GM21423 (cell line): ENCODE measurements around the gene CAPNS1.
"Not testable (repeated sequence)": the region's sequence is repeated elsewhere in the genome, so short reads cannot be mapped to it uniquely, and the experiment has no call there.

Experiments used
- ATAC-seq: cut with Tn5 transposase; IDR thresholded peaks from one replicate; pipeline ENCODE4 v1.9.1; 2021; ENCODE audit warnings: mild to moderate bottlenecking, moderate library complexity; ENCODE audit not compliant: unreplicated experiment

CAPNS1 gene

DNA sequence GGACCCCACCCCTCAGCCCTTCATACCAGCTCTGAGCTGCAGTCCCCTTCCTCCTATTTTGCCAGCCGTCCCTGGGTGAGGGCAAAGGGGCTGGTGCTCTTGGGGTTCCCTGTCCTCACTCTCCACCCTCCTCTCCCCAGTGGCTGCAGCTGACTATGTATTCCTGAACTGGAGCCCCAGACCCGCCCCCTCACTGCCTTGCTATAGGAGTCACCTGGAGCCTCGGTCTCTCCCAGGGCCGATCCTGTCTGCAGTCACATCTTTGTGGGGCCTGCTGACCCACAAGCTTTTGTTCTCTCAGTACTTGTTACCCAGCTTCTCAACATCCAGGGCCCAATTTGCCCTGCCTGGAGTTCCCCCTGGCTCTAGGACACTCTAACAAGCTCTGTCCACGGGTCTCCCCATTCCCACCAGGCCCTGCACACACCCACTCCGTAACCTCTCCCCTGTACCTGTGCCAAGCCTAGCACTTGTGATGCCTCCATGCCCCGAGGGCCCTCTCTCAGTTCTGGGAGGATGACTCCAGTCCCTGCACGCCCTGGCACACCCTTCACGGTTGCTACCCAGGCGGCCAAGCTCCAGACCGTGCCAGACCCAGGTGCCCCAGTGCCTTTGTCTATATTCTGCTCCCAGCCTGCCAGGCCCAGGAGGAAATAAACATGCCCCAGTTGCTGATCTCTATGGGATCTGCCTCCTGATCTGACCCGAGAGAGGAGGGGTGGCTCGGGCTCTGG lies 10.0 kb downstream of the CAPNS1 start:
- no peak for ATAC-seq

DNA sequence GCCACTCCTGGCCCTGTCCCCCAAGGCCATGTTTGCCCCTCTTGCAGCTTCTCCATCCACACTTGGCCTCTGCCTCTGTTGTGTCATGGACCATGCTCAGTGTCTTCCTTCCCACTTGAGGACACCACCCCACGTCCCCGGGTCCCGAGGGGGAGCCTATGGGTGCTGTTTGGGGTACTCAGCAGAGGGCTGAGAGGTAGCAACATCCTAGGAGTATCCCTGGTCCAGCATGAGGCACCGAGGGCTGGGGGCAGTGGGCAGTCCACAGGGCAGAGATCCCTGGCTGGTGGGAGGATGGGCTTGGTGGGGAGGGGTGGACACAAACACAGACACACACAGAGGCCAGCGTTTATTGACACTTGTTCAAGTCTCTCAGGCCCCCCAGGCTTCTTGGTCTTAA lies 10.7 kb downstream of the CAPNS1 start:
- ATAC-seq = no peak

DNA sequence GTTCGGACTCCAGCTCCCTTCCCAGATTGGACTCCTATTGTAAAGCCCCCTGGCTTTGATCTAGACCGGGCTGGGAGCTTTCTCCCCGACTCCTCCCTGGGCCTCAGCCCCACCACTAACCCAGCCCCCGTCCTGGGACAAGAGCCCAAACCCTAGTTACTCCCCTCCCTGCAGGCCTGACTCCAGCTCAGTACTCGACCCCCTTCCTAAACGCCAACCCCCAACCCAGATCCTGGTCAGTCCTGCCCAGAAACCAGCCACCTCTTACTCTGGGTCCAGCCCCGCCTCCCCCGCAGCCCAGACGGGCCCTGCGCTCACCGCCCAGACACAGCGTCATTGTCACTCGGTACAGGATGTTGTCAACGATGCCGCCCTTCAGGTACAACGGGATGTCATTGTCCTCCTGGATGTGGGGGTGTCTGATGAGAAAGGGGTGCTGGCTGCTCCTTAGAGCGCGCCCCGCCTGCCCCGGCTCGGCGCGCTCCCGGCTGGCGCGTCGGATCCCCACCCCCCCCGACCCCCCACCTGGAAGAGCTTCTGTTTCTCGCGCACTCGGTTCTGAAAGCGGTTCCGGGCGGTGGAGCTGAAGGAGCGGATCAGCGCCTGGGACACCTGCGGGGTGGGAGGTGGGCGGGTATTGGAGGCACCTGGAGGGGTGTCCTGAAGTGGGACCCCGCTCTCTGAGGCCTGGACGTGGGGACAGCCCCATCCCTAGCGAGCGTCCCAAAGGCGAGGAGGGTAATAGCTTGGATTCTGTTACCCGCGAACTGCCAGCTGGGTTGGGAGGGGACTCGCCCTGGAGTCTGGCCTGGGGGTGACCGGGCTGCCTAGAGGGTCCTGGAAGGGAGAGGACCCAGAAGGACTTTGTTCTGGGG lies 11.5 kb downstream of the CAPNS1 start:
- no peak for ATAC-seq

DNA sequence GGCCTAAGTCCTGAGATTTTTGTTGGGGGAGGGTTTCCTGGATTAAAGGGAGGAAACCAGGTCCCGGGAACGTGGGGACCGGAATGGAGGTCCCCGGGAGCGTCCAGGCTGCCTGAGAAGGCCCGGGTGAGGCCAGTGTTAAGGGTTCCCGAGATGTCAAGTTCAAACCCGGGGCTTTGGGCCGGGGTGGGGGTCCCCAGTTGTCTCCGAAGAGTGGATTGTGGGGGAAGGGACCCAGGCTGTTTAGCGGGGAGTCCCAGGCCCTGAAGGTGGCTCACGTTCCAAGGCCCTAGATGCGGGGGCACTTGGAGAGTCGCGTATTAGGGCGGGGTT lies 12.1 kb downstream of the CAPNS1 start:
- ATAC-seq = no peak

DNA sequence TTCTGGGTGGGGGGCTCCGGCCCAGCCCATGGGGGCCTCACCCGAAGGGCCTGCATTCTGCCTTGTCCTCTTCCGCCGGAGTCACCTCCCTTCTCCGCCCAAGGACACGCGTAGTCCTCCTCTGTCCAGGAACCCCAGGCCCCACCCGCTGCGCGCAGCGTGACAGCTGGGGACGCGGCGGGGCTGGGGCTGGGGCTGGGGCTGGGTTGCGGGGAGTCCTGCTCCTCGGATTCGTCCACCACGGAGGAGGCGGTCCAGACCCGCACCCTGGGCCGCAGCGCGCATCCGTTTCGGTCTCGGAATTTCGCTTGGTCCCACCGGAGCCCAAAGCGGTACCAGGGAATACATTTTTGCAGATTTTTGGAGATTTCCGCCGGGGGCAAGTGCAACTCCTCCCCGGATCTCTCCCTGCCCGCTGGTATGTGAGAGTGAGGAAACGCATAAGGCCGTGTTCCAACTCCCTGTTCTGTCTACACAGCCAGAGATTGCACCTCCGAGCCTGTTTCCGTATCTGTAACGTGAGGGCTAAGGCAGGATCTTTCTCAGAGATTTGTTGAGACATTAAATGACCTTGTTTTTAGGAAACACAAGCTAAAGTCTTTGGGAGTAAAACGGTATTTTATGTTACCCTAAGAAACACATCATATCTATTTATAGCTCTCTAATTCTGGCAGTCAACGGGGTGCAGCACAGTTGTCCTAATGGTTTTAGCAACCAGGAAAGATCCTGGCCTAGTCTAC lies 12.7 kb downstream of the CAPNS1 start, which contains the start of gene COX7A1:
COX7A1 (minus strand) TSS at position 96 of the 740 bp plus-strand sequence; CDS start at position 56, 40 bp downstream.
- no peak for ATAC-seq

DNA sequence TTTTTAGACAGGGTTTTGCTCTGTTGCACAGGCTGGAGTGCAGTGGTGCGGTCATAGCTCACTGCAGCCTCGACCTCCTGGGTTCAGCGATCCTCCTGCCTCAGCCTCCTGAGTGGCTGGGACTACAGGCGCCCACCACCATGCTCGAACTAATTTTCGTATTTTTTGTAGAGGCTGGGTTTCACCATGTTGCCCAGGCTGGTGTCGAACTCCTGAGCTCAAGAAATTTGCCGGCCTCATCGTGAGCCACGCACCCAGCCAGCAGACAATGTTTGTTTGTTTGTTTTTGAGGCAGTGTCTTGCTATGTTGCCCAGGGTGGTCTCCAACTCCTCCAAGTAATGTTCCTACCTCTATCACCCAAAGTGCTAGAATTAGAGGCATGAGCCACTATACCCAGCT lies 13.3 kb downstream of the CAPNS1 start:
- ATAC-seq = no peak

DNA sequence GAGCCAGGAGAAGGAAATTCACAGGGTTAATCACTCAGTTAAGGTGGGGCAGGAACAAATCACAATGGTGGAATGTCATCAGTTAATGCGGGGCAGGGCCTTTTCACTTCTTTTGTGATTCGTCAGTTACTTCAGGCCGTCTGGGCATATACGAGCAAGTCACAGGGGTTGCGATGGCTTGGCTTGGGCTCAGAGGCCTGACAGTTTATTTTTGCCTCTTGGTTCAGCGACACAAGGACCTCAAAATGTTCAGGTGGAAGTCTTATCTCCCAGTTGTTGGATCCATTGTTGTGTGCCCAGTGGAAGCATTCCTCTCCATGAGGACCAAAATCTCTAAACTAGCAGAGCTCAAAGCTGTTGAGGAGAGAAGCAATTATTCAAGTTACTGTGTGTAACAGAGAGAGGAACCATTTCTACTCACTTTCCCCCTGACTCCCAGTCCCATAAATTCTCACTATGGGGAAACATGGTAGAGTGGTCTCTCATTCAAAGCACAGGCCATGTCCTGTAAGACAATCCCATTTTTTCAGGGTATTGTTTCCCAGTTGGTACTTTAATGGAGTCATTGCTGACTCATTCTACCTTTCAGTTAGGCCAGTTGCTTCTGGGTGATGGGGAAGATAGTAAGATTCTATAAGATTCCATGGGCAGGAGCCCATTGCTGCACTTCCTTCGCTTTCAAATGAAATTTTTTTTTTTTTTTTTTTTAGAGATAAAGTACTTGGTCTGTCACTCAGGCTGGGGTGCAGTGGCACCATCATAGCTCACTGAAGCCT lies 21.1 kb downstream of the CAPNS1 start:
- no peak for ATAC-seq

DNA sequence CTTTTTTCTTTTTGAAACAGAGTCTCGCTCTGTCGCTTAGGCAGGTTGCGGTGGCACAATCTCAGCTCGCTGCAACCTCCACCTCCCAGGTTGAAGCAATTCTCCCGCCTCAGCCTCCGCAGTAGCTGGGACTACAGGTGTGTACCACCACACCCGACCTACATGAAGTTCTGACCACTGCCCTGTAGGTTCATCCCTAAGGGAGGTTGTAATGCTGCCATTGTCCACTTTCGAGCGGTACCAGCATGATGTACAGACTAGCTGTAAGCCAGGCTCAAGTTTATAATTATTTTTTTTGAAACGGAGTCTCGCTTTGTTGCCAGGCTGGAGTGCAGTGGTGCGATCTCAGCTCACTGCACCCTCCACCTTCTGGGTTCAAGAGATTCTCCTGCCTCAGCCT lies 23.9 kb downstream of the CAPNS1 start:
- no peak for ATAC-seq

DNA sequence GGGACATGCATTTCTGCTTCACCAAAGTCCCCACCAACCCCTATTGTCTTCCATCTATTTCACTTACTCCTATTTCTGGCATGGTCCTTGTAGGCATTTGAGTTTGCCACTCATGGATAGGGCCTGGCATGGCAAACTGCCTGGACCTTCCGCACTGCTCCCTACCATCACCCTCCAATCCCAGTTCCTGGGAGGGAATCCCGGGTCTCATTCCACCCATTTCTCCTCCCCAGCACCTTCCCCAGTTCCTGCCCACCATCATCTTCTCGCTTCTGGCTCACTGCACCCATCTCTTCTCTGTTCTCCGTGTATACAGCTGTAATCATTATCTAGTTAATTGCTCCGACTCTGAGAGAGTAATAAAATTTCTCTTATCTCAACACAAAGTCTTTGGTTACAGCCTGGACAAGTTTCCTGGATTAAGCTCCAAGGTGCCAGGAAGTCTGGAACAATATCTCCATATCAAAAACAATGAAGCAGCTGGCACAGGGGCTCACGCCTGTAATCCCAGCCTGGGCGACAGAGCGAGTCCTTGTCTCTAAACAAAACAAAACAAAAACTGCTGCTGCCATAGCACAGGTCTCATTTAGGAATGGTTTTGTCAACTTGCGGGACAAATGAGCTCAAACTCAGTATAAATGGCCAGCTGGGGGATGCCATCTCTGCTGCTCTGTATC lies 29.4 kb downstream of the CAPNS1 start:
- ATAC-seq = no peak

DNA sequence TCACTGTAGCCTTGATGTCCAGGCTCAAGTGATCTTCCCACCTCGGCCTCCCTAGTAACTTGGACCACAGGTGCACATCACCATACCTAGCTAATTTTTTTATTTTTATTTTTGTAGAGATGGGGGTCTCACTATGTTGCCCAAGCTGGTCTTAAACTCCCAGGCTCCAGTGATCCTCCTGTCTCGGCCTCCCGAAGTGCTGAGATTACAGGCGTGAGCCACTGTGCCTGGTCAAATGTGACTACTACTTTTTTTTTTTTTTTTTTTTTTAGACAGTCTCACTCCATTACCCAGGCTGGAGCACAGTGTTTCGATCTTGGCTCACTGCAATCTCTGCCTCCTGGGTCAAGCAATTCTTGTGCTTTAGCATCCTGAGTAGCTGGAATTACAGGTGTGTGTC lies 33.0 kb downstream of the CAPNS1 start:
- no peak for ATAC-seq

DNA sequence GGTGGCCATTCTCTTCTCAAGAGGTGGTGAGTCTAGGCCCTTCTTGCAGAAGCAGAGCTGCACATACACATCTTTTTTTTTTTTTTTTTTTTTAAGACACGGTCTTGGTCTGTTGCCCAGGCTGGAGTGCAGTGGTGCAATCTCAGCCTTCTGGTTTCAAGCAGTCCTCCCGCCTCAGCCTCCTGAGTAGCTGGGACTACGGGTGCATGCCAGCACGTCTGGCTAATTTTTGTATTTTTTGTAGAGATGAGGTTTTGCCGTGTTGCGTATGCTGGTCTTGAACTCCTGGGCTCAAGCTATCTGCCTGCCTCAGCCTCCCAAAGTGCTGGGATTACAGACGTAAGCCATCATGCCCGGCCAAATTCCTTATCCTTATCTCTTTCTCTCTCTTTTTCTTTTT lies 34.0 kb downstream of the CAPNS1 start:
- ATAC-seq = not testable (repeated sequence)

DNA sequence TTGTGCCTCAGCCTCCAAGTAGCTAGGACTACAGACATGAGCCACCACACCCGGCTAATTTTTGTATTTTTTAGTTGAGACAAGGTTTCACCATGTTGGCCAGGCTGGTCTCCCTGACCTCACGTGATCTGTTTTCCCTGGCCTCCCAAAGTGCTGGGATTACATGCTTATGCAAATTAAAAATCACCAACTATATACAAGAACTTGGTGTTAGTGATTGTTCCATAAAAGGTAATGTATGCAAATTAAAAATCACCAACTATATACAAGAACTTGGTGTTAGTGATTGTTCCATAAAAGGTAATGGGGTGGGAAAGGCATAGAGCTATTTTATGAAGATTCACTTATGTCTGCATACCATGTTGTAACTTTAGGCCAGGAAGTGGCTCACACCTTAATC lies 39.2 kb downstream of the CAPNS1 start:
- ATAC-seq = not testable (repeated sequence)

DNA sequence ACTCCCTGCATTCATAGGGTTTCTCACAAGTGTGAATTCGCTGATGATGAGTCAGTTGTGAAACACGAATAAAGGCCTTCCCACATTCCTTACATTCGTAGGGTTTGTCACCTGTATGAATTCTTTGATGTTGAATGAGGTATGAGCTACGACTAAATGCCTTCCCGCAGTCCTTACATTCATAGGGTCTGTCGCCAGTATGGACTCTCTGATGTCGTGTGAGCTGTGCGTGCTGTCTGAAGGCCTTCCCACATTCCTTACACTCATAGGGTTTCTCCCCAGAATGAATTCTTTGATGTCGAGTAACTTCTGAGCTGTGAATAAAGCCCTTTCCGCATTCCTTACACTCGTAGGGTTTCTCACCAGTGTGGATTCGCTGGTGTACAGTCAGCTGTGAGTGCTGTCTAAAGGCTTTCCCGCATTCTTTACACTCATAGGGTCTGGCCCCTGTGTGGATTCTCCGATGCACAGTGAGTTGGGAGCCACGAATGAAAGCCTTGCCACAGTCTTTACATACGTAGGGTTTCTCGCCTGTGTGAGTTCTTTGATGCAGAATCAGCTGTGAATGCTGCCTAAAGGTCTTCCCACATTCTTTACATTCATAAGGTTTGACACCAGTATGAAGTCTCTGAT lies 42.9 kb downstream of the CAPNS1 start:
- ATAC-seq = no peak

DNA sequence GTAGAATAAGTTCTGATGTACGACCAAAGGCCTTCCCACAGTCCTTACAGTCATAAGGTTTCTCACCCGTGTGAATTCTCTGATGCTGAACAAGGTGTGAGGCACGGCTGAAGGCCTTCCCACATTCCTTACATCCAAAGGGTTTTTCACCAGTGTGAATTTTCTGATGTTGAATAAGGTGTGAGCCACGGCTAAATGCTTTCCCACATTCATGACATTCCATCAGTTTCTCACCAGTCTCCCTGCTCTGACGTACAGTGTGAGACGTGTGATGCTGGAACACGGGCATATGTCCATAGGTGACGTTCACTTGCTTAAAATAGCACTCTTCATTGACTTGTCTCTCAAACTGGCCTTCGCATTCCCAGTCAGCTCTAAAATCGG lies 43.4 kb downstream of the CAPNS1 start:
- ATAC-seq = no peak

DNA sequence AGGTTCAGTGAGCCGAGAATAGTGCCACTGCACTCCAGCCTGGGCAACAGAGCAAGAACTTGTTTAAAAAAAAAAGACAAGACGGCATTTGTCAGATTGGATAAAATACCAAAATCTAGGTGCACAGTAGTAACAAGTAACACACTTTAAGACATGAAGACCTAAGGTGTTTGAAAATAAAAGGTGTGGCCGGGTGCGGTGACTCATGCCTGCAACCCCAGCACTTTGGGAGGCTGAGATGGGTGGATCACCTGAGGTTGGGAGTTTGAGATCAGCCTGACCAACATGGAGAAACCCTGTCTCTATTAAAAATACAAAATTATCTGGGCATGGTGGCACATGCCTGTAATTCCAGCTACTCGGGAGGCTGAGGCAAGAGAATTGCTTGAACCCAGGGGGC lies 46.9 kb downstream of the CAPNS1 start:
- not testable (repeated sequence) for ATAC-seq

DNA sequence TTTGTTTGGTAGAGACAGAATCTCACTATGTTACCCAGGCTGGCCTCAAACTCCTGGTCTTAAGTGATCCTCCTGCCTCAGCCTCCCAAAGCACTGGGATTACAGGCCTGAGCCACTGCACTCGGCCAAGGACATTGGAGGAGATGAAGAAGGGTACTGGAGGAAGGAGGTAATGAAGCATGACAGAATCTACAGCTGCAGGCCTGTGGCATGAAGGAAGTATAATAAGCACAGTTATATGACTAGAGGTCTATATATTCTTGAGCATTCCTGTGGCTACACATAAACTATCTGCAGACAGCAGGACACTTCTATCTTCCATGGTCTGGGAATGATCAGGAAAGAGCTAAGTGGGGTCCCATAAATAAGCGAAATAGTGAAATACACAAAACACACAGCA lies 56.4 kb downstream of the CAPNS1 start:
- no peak for ATAC-seq

DNA sequence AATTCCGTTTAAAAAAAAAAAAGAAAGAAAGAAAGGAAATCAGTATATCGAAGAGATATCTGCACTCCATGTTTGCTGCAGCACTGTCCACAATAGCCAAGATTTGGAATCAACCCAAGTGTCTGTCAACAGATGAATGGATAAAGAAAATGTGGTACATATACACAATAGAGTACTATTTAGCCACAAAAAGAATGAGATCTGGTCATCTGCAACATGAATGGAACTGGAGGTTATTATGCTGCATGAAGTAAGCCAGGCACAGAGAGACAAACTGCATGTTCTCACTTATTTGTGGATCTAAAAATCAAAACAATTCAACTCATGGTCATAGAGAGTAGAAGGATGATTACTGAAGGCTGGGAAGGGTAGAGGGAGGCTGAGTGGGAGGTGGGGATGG lies 58.3 kb downstream of the CAPNS1 start:
- no peak for ATAC-seq
